BJ (cell line): ENCODE data around the gene PLAAT4. TPM values are rescaled to one million over a fixed set of nuclear protein-coding genes. Genes with fewer than 3 reads are reported as not detected.

ENCODE experiments used
- CTCF ChIA-PET: fragments of 350-600 bp; formaldehyde crosslinking; extraction: SDS; loops from one replicate; lab custom pipeline; 2021; ENCODE audit warnings: antibody characterized with exemption, inconsistent platforms; lab: Yijun Ruan, JAX
- POLR2A ChIA-PET: fragments of 300-600 bp; sonication (Branson Sonifier 250); formaldehyde crosslinking; extraction: SDS; loops from one replicate; lab custom pipeline; 2021; ENCODE audit warnings: antibody characterized with exemption; lab: Charles Lee
- DNase-seq: peaks from one replicate; pipeline ENCODE4 v3.0.0-alpha.2; 2011; ENCODE audit warnings: low read depth
- H3K27me3 ChIP-seq: 2 replicates; pipeline ENCODE4 v1.6.0; 2011; ENCODE audit warnings: low read length; ENCODE audit not compliant: control insufficient read depth, insufficient read depth
- H3K36me3 ChIP-seq: 2 replicates; pipeline ENCODE4 v1.5.1; 2011; ENCODE audit warnings: low read length; ENCODE audit not compliant: control insufficient read depth, insufficient read depth
- H3K4me3 ChIP-seq: 2 replicates; pipeline ENCODE4 v1.5.1; 2011; ENCODE audit warnings: low read depth, mild to moderate bottlenecking, control low read depth, low read length
- polyA plus RNA-seq: library from polyadenylated mRNA; depleted of rRNA; stranded (reverse); fragments of >200 nt; gene quantifications from 2 replicates; pipeline ENCODE4 v1.2.3, GENCODE V29; 2011
- TF ChIP-seq, protein P1 (sequence below): IDR thresholded peaks from 2 replicates; pipeline ENCODE4 v1.5.1; 2011; ENCODE audit warnings: low read depth, mild to moderate bottlenecking, control low read depth, inconsistent platforms, low read length, moderate library complexity; ENCODE audit not compliant: insufficient read depth

PLAAT4 gene
- polyA plus RNA-seq, 1 experiment: 7.1 TPM

DNA sequence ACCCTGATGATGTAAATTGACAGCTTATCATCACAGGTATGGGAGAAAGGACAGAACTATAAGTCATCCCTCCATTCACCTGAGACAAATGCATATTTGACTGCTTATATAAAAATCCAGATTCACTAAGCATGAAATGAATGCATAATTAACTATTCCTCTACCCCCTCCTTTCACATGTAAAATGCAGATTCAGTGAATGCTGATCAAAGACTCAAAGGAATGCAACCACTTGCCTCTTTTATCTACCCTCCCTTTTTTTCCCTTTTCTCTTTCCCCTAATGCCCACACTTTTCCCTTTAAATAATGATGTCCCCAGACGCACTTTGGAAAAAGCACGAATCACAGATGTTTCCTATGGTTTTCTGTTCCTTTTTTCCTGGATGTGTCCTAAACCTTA lies 4.5 kb upstream of the PLAAT4 start:
- TF ChIP-seq, protein P1, sequence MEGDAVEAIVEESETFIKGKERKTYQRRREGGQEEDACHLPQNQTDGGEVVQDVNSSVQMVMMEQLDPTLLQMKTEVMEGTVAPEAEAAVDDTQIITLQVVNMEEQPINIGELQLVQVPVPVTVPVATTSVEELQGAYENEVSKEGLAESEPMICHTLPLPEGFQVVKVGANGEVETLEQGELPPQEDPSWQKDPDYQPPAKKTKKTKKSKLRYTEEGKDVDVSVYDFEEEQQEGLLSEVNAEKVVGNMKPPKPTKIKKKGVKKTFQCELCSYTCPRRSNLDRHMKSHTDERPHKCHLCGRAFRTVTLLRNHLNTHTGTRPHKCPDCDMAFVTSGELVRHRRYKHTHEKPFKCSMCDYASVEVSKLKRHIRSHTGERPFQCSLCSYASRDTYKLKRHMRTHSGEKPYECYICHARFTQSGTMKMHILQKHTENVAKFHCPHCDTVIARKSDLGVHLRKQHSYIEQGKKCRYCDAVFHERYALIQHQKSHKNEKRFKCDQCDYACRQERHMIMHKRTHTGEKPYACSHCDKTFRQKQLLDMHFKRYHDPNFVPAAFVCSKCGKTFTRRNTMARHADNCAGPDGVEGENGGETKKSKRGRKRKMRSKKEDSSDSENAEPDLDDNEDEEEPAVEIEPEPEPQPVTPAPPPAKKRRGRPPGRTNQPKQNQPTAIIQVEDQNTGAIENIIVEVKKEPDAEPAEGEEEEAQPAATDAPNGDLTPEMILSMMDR: no peak
- ChIA-PET CTCF (no interaction called here), POLR2A (no interaction called here)
- no peak for DNase-seq
- Histone ChIP-seq H3K36me3 (no peaks in the 10 kb centered on the region), H3K27me3 (no peaks in the 10 kb centered on the region), H3K4me3 (no peak overlapping the region)

- no peak overlapping the region for H3K4me3 ChIP-seq
- ChIA-PET CTCF (interaction anchor here (1.2 kb wide), 2 partner anchors 16 to 24 kb away, joined by 3 read pairs; no protein-coding TSS in a partner anchor), POLR2A (no interaction called here)
- no peaks in the 10 kb centered on the region for H3K27me3 ChIP-seq
- H3K36me3 ChIP-seq: no peaks in the 10 kb centered on the region
- no peak for DNase-seq
- TF ChIP-seq, protein P1: no peak
Observed at GRCh38 chr11:63532799-63533475, 3.7 kb upstream of the PLAAT4 start.

- TF ChIP-seq, protein P1: no peak
- no peaks in the 10 kb centered on the region for H3K27me3 ChIP-seq
- no peak overlapping the region for H3K4me3 ChIP-seq
- ChIA-PET POLR2A (no interaction called here), CTCF (interaction anchor here (1.2 kb wide), 2 partner anchors 17 to 26 kb away, joined by 3 read pairs; no protein-coding TSS in a partner anchor)
- no peak for DNase-seq
- H3K36me3 ChIP-seq: no peaks in the 10 kb centered on the region
Observed at GRCh38 chr11:63534076-63534475, 2.5 kb upstream of the PLAAT4 start.

- Histone ChIP-seq H3K27me3 (no peaks in the 10 kb centered on the region; the same call in 1 of the 2 replicates), H3K4me3 (no peak overlapping the region), H3K36me3 (no peaks in the 10 kb centered on the region)
- TF ChIP-seq, protein P1: no peak
- ChIA-PET CTCF (no interaction called here), POLR2A (no interaction called here)
- DNase-seq: no peak
Observed at GRCh38 chr11:63534895-63535461, 1.6 kb upstream of the PLAAT4 start.

- no peaks in the 10 kb centered on the region for H3K36me3 ChIP-seq
- TF ChIP-seq, protein P1: no peak
- no peak for DNase-seq
- ChIA-PET POLR2A (no interaction called here), CTCF (no interaction called here)
- peaks cover 1% of the 10 kb centered on the region; the same call in 1 of the 2 replicates for H3K27me3 ChIP-seq
- H3K4me3 ChIP-seq: no peak overlapping the region
Observed at GRCh38 chr11:63535734-63536133, 874 bp upstream of the PLAAT4 start.
